ENCODE measurements around the gene MAPK1. TPM values are rescaled to one million over a fixed set of nuclear protein-coding genes. Genes with fewer than 3 reads are reported as not detected.

The MAPK1 gene
- total RNA-seq, 1 experiment from 2014 or later = 87.4 TPM

DNA sequence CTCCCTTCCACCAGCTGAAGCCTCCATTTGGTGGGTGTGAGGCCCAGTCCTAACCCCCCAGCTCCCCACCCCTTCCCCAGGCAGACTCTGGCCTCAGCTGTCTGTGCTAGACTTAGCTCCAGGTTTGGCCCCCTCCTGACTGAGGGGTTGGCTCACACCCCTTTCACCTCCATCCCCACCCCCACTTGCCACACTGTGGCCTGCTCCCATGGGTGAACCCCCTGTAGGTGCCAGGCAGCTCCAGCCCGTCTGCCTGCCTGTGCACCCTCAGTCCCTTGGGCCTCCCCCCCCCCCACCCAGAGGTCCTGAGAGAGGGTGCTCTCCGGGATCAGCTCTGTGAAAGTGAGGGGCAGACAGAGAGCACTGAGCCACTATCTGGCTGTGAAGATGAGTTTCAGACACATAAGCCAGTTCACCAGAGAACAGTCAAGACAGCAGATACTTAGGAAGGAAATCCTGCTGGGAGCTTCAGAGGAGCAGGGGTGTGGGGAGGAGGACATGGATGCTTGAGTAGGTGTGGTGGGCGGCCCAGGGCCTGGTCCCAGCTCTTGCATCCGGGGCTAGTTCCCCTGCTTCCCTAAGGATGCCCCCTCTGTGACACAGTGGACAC lies 49.0 kb upstream of the MAPK1 start:
- H3K4me3 Mint-ChIP-seq = no peak overlapping the region
- POLR2A ChIA-PET = interaction anchor here (0.7 to 0.9 kb wide), 2 partner anchors 180 to 298 kb away, joined by 3 to 6 read pairs; no protein-coding TSS in a partner anchor
- no peaks in the 10 kb centered on the region for H3K36me3 Mint-ChIP-seq
- H3K27ac Mint-ChIP-seq = no peak overlapping the region
- H3K9me3 Mint-ChIP-seq = no peaks in the 10 kb centered on the region
- TF ChIP-seq, protein P1, sequence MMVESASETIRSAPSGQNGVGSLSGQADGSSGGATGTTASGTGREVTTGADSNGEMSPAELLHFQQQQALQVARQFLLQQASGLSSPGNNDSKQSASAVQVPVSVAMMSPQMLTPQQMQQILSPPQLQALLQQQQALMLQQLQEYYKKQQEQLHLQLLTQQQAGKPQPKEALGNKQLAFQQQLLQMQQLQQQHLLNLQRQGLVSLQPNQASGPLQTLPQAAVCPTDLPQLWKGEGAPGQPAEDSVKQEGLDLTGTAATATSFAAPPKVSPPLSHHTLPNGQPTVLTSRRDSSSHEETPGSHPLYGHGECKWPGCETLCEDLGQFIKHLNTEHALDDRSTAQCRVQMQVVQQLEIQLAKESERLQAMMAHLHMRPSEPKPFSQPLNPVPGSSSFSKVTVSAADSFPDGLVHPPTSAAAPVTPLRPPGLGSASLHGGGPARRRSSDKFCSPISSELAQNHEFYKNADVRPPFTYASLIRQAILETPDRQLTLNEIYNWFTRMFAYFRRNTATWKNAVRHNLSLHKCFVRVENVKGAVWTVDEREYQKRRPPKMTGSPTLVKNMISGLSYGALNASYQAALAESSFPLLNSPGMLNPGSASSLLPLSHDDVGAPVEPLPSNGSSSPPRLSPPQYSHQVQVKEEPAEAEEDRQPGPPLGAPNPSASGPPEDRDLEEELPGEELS (CRISPR knock-in tag; IDR thresholded peaks at IDR 0.05) = no peak
- no peak for TF ChIP-seq NFYB (CRISPR knock-in tag; conservative IDR thresholded peaks at IDR 0.05; ENCODE audit: low read depth)
- TF ChIP-seq ZNF671 (CRISPR knock-in tag; IDR thresholded peaks at IDR 0.05) = no peak
- TF ChIP-seq, protein P2, sequence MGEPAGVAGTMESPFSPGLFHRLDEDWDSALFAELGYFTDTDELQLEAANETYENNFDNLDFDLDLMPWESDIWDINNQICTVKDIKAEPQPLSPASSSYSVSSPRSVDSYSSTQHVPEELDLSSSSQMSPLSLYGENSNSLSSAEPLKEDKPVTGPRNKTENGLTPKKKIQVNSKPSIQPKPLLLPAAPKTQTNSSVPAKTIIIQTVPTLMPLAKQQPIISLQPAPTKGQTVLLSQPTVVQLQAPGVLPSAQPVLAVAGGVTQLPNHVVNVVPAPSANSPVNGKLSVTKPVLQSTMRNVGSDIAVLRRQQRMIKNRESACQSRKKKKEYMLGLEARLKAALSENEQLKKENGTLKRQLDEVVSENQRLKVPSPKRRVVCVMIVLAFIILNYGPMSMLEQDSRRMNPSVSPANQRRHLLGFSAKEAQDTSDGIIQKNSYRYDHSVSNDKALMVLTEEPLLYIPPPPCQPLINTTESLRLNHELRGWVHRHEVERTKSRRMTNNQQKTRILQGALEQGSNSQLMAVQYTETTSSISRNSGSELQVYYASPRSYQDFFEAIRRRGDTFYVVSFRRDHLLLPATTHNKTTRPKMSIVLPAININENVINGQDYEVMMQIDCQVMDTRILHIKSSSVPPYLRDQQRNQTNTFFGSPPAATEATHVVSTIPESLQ (CRISPR knock-in tag; IDR thresholded peaks at IDR 0.05) = no peak
- TF ChIP-seq PRRX2 (CRISPR knock-in tag; IDR thresholded peaks at IDR 0.05) = no peak
- TF ChIP-seq, protein P3, sequence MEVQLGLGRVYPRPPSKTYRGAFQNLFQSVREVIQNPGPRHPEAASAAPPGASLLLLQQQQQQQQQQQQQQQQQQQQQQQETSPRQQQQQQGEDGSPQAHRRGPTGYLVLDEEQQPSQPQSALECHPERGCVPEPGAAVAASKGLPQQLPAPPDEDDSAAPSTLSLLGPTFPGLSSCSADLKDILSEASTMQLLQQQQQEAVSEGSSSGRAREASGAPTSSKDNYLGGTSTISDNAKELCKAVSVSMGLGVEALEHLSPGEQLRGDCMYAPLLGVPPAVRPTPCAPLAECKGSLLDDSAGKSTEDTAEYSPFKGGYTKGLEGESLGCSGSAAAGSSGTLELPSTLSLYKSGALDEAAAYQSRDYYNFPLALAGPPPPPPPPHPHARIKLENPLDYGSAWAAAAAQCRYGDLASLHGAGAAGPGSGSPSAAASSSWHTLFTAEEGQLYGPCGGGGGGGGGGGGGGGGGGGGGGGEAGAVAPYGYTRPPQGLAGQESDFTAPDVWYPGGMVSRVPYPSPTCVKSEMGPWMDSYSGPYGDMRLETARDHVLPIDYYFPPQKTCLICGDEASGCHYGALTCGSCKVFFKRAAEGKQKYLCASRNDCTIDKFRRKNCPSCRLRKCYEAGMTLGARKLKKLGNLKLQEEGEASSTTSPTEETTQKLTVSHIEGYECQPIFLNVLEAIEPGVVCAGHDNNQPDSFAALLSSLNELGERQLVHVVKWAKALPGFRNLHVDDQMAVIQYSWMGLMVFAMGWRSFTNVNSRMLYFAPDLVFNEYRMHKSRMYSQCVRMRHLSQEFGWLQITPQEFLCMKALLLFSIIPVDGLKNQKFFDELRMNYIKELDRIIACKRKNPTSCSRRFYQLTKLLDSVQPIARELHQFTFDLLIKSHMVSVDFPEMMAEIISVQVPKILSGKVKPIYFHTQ (CRISPR knock-in tag; IDR thresholded peaks at IDR 0.05) = no peak
- TF ChIP-seq, protein P4, sequence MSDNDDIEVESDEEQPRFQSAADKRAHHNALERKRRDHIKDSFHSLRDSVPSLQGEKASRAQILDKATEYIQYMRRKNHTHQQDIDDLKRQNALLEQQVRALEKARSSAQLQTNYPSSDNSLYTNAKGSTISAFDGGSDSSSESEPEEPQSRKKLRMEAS (CRISPR knock-in tag; IDR thresholded peaks at IDR 0.05) = no peak
- TF ChIP-seq GABPB1 (CRISPR knock-in tag; IDR thresholded peaks at IDR 0.05) = no peak
- TF ChIP-seq, protein P5, sequence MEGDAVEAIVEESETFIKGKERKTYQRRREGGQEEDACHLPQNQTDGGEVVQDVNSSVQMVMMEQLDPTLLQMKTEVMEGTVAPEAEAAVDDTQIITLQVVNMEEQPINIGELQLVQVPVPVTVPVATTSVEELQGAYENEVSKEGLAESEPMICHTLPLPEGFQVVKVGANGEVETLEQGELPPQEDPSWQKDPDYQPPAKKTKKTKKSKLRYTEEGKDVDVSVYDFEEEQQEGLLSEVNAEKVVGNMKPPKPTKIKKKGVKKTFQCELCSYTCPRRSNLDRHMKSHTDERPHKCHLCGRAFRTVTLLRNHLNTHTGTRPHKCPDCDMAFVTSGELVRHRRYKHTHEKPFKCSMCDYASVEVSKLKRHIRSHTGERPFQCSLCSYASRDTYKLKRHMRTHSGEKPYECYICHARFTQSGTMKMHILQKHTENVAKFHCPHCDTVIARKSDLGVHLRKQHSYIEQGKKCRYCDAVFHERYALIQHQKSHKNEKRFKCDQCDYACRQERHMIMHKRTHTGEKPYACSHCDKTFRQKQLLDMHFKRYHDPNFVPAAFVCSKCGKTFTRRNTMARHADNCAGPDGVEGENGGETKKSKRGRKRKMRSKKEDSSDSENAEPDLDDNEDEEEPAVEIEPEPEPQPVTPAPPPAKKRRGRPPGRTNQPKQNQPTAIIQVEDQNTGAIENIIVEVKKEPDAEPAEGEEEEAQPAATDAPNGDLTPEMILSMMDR (IDR thresholded peaks at IDR 0.05) = no peak
- no peak for TF ChIP-seq ZNF423 (CRISPR knock-in tag; IDR thresholded peaks at IDR 0.05)
- no peak for TF ChIP-seq ZNF219 (CRISPR knock-in tag; IDR thresholded peaks at IDR 0.05; ENCODE audit: borderline replicate concordance)
- TF ChIP-seq ZNF416 (CRISPR knock-in tag; IDR thresholded peaks at IDR 0.05) = no peak
- no peak for TF ChIP-seq ZNF317 (CRISPR knock-in tag; IDR thresholded peaks at IDR 0.05; ENCODE audit: borderline replicate concordance, low read depth)
- no peak for TF ChIP-seq ZNF121 (CRISPR knock-in tag; IDR thresholded peaks at IDR 0.05)
- no peak for TF ChIP-seq NFATC4 (CRISPR knock-in tag; IDR thresholded peaks at IDR 0.05)
- no peak for TF ChIP-seq IRF2 (CRISPR knock-in tag; IDR thresholded peaks at IDR 0.05; ENCODE audit: borderline replicate concordance, low read depth)
- TF ChIP-seq TEAD1 (CRISPR knock-in tag; IDR thresholded peaks at IDR 0.05) = no peak
- TF ChIP-seq ZNF138 (CRISPR knock-in tag; conservative IDR thresholded peaks at IDR 0.05) = no peak
- H3K27me3 Mint-ChIP-seq (ENCODE audit: low read depth) = no peaks in the 10 kb centered on the region
- CTCF ChIA-PET = interaction anchor here (0.6 to 4.1 kb wide), 12 partner anchors 9 to 1875 kb away, joined by 3 to 44 read pairs (median 6); partner anchors contain the start of gene PPM1F
- ATAC-seq (no peak), DNase-seq (ENCODE audit: low spot score) (no peak)
- H3K4me1 Mint-ChIP-seq = peaks cover 36% of the 10 kb centered on the region
